COLO668 (cell line): ENCODE data around the gene RUNX2.

Source experiments
- DNase-seq: peaks from one replicate; lab custom pipeline; 2025; ENCODE audit not compliant: unreplicated experiment; lab: John Stamatoyannopoulos, UW

The RUNX2 gene

GRCh38 chr6:45637611-45638257 lies 309.6 kb downstream of the RUNX2 start:
- no peak for DNase-seq

- no peak for DNase-seq
These were observed 312.0 kb downstream of the RUNX2 start for GRCh38 chr6:45640081-45640491.

GRCh38 chr6:45640811-45641210 lies 312.7 kb downstream of the RUNX2 start:
- no peak for DNase-seq

GRCh38 chr6:45642331-45643125 lies 314.4 kb downstream of the RUNX2 start:
- no peak for DNase-seq

GRCh38 chr6:45643126-45643525 lies 315.0 kb downstream of the RUNX2 start:
- no peak for DNase-seq

- no peak for DNase-seq
These were observed 316.6 kb downstream of the RUNX2 start for GRCh38 chr6:45644720-45645119.

GRCh38 chr6:45645302-45645701 lies 317.2 kb downstream of the RUNX2 start:
- DNase-seq: no peak

- peak; percentile 19 for DNase-seq
These were observed 319.5 kb downstream of the RUNX2 start for GRCh38 chr6:45647341-45648261.

GRCh38 chr6:45648262-45648620 lies 320.1 kb downstream of the RUNX2 start:
- DNase-seq: no peak

- no peak for DNase-seq
These were observed 322.5 kb downstream of the RUNX2 start for GRCh38 chr6:45650524-45651135.

GRCh38 chr6:45651301-45651700 lies 323.2 kb downstream of the RUNX2 start:
- DNase-seq: no peak

GRCh38 chr6:45652416-45652815 lies 324.3 kb downstream of the RUNX2 start:
- DNase-seq: no peak

- DNase-seq: no peak
These were observed 325.2 kb downstream of the RUNX2 start for GRCh38 chr6:45653117-45653883.

- no peak for DNase-seq
These were observed 326.5 kb downstream of the RUNX2 start for GRCh38 chr6:45654673-45655072.

- DNase-seq: no peak
These were observed 327.8 kb downstream of the RUNX2 start for GRCh38 chr6:45655745-45656476.

GRCh38 chr6:45657226-45657625 lies 329.1 kb downstream of the RUNX2 start:
- DNase-seq: no peak

- no peak for DNase-seq
These were observed 330.3 kb downstream of the RUNX2 start for GRCh38 chr6:45658400-45658799.

- DNase-seq: no peak
These were observed 330.8 kb downstream of the RUNX2 start for GRCh38 chr6:45658958-45659357.

- DNase-seq: peak; percentile 28
These were observed 333.5 kb downstream of the RUNX2 start for GRCh38 chr6:45661661-45662060.
